ENCODE data around the gene CGRRF1.

GRCh38 chr14:54489731-54490444, 19.8 kb upstream of the CGRRF1 start:
- TF ChIP-seq CTCF (conservative IDR thresholded peaks at IDR 0.05; ENCODE audit: low read length) = no peak
- no peak for TF ChIP-seq EZH2phosphoT487 (IDR thresholded peaks at IDR 0.05; ENCODE audit: borderline replicate concordance)

Data from Loucy (cell line).